Panc1 (cell line): ENCODE data around the gene ADGRL3.

Experiments used
- CTCF ChIP-seq: fragments of 450-650 bp; IDR thresholded peaks from 2 replicates; pipeline ENCODE4 v1.5.1; 2017; ENCODE audit warnings: mild to moderate bottlenecking
- POLR2AphosphoS5 ChIP-seq: IDR thresholded peaks from 2 replicates; pipeline ENCODE4 v1.6.1; 2012; ENCODE audit warnings: mild to moderate bottlenecking, low read depth, low read length, moderate library complexity
- REST ChIP-seq, 2 experiments: IDR thresholded peaks; 2 replicates each; pipeline ENCODE4 v1.6.1; 2011 to 2012; ENCODE audit warnings: low read depth in 2 of 2, control low read depth in 1 of 2, low read length in 1 of 2, mild to moderate bottlenecking in 1 of 2, moderate library complexity in 1 of 2; ENCODE audit not compliant: insufficient read depth in 1 of 2
- SIN3A ChIP-seq: IDR thresholded peaks from 2 replicates; pipeline ENCODE4 v1.6.1; 2012; ENCODE audit warnings: low read depth, mild to moderate bottlenecking, low read length, moderate library complexity, borderline replicate concordance; ENCODE audit not compliant: insufficient read depth
- TCF7L2 ChIP-seq: IDR thresholded peaks from 2 replicates; pipeline ENCODE4 v1.6.1; 2011; ENCODE audit warnings: mild to moderate bottlenecking, low read depth, low read length, inconsistent platforms

- no peak for TF ChIP-seq CTCF
- no peak for TF ChIP-seq SIN3A
- no peak for TF ChIP-seq POLR2AphosphoS5
- TF ChIP-seq REST (IDR thresholded peaks at IDR 0.05; ENCODE audit: insufficient read depth in 1 of 2, low read depth in 2 of 2, low read length in 1 of 2) = no peak
- TF ChIP-seq TCF7L2 = no peak
Measured at GRCh38 chr4:61294936-61295335, 94.8 kb downstream of the ADGRL3 start.
